ENCODE data around the gene SYT6.

SYT6 gene

DNA sequence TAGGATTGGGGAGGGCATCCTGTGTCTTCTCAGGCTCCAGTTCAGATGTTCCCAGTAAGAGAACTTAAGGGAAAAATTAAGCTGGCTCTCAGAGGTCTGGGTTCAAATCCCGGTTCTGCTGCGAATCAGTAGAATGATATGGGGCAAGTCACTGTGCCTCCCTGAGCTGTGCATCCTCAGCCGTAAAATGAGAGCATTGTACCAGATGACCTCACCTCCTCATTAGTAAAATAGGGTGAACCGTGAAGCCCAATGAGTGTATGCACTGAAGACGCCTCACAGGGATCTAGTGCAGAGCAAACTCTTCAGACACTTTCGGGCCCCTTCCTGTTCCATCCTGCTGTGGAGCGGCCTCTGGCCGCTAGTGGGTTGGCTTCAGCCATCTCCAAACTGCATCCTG is 36.0 kb downstream of the SYT6 start:
- no peak for DNase-seq (ENCODE audit: low read depth)

DNA sequence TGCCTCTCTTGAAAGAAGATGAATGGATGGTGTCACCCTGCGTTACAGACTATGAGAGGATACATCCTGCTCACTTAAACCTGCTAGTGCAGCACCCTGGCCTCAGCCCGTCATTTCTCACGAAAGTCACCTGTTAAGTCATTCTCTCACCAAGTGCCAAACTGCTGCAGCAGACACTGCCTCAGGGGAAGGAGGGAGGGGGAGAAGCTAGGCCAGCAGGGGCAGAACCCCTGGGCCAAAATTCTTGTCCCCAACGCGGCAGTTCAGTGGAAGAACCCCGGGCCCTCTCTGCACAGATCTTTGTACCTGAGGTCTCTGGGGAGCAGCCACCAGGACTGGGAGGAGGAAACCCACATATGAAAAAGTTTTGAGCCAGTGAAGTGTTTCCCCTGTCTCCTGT is 37.6 kb downstream of the SYT6 start:
- DNase-seq (ENCODE audit: low read depth), result no peak

DNA sequence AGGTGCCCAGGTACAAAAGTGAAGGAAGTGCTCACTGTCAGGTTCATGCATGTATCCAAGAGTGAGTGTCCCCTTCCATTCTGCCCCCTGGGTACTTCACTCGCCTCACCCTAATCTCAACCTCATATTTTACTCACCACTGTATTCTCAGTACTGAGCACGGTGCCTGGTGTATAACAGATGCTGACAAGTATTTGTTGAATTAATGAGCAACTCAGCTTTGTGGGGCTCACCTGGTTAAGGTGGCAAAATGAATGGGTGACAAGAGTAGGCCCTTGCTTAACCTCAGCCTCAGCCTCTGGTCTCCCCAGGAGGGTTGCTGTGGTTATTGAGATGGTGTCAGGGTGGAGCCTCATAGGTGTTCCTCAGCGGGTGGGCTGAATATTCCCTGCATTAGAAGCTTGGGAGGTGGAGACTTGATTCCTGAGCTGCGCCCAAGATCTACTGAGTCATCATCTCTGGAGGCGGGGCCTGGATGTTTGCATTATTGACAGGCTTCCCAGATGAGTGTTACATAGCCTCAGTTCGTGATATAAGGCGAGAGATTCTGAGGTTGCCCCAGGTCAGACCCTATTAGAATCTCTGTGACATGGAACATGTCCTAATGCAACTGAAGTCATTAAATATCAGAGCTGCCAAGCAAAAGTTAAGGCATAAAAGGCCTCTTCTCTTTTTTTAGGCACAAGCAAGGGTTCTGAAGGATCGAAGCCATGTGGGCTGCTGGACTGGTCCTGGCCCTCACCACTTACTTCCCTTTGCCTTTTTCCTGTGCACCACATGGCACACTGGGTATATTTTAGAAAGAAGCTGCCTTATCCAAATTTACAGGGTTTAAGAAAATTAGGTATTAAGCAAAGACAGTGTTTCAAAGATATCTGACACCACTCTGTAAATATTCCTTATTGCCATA is 39.2 kb downstream of the SYT6 start:
- no peak for DNase-seq (ENCODE audit: low read depth)

DNA sequence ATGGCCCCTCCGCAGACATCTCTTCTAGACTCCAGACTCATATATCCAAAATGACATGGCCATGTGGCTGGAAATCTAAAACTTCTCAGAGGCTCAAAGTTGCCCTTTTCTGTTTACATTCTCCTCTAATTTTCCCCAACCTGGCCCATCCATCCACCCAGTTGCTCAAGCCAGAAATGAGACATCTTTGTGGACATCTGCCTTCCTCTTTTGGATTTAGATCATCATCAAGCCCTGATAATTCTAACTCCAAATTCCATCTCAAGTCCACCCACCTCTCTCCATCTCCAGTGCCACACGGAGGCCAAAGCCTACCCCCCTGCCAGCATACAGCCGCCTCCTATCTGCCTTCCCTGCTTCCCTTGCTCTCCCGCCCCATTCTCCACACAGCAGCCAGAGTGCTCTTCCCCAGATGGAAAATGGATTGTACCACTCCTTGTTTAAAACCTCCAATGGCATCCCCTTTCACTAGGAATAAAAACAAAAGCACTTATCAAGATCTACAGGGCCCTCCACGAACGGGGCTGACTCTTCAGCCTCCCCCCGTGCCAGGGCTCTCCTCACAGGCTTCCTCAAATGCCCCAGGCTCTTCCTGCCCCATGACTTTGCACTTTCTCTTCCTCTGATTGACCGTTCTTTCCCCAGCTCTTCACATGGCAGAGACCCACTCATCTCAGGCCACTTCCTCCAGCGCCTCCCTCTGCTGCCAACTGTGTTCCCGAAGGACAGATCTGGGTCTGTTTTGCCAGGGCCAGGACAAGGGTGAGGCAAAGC is 40.1 kb downstream of the SYT6 start:
- no peak for DNase-seq (ENCODE audit: low read depth)

DNA sequence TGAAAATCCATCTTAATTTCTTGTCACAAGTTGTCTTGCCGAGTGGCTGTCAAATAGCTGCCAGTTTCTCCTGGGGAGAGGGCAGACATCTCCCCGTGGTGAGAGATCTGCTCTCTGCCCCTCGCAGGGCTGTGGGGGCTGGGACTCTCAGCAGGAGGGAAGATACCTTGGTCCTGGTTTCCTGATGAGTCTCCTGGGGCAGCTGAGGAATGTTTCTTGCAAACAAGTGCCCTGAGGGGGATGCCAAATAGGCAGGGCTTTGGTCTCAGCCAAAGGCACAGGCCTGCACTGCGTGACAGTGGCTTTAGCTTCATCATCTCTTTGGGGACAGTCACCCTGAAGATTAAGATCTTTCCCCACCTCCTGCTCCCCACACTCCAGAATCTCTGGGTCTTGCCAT is 40.9 kb downstream of the SYT6 start:
- no peak for DNase-seq (ENCODE audit: low read depth)

DNA sequence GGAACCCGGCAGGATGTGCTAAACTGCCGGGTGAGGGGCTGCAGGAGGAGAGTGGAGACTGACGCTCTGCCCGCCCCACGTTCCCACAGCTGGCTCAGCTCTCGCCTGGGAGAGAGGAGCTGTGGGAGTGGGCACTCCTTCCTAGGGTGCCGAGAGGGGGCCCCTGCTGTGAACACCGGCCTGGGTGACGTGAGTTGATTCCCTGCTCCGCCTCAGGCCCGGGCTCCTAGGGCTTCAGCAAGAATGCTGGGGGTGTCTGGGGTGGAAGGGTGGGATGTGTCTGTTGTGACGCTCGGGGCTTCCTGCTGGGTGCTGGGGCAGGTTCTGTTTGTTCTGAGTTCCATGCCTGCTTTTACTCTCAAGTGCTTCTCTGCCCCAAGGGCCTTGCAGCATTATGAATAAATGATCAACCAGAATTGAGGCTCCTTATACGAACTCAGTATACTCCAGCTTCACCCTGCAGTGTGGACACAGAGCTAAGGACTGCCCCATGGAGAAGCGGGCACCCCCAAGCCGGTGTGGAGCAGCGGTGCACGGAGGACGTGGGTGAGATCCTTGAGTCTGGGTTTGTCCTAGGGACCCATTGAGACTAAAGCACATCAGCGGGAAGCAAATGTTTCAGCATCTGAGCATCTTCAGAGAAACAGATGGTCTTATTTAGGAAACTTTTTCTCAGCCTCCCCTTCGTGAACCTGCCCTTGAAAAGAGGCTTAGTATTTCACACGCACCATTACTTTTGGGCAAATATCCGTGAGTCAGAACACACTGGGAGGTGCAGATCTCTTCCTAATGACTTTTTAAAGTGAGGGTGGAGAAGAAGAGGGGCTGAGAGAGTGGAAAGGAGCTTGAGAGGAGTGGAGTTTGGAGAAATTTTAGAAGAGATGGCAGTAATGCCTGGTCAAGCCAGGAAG is 41.7 kb downstream of the SYT6 start:
- DNase-seq (ENCODE audit: low read depth), result no peak

DNA sequence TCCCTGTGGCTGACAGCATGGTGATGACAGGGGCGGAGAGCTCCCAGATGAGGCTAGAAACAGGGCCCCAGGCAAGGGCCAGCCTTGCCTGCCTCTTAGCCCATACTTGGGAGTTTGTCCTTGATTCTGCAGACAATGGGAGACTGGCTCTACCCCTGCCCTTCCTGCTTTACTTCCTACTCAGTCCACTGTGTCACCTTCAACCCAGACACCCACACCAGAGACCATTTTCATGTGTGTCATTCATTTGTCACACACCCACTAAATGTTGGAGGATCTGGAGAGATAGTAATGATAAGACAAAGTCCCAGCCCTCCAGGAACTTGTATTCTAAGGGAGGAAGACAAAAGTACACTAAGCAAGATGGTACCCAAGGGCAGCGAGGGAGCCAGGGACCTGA is 43.7 kb downstream of the SYT6 start:
- DNase-seq (ENCODE audit: low read depth), result no peak

DNA sequence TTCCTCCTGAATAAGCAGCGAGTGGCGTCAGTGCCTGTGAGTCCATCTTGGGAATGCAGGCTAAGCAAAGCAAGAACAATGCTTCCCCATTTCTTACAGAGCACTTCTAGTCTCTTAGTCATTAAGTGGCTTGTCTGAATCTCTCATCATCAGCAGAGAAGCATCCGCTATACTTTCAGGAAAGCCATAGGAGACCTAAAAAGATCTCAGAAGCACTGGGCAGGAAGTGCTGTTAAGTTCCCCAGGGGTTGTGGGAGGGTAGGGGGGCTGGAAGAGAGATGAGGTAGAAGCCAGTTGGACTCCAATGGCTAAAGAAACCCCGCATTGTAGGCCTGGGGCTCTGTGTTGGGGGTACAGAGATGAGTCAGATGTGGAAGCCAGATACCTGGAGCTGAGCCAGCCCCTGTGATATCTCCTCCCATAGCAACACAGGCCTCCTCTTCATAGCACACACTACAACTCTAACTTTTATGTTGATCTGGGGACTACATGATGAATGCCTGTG is 44.9 kb downstream of the SYT6 start:
- DNase-seq (ENCODE audit: low read depth), result no peak

DNA sequence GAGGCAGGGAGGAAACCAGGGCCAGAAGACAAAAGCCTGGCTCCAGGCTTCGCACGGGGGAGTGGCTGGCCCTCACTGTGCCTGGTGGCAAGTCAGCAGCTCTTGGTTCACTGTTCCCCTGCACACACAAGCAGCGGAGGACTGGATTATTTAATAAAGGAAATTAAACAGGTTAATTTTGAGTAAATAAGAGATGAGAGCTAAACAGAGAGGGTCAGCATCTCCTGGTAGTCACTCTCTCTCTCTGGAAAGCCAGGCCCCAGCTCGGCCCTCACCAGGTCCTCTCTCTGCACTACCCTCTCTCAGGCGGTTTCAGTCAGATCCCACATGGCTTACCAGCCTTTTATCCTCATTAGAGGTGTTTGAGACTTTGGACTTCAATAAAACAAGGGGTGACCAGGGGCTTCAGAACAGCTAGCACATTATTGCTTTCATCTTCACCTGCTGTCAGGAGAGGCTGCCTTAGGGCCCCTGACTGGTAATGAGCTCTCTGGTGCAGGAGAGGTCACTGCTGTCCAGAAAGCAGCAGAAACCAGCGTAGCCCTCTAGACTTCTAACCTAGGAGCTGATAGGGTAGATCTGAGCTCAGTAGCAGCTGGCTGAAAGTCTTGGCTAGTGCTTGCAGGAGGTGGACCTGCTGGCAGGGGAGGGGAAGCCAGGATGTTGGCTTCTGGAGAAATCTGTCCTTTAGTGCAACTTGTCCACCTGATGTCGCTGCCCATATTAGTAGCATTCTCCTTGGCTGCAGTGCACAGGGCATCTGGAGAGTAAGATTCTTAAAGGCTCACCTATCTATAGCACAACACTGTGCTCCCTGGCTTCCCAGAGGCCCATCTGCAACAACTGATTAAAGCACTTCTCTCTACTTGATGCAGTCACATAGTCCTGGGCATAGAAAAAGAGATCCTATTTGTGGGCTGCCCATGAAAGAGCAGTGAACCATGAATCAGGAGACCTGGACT is 45.9 kb downstream of the SYT6 start:
- no peak for DNase-seq (ENCODE audit: low read depth)

DNA sequence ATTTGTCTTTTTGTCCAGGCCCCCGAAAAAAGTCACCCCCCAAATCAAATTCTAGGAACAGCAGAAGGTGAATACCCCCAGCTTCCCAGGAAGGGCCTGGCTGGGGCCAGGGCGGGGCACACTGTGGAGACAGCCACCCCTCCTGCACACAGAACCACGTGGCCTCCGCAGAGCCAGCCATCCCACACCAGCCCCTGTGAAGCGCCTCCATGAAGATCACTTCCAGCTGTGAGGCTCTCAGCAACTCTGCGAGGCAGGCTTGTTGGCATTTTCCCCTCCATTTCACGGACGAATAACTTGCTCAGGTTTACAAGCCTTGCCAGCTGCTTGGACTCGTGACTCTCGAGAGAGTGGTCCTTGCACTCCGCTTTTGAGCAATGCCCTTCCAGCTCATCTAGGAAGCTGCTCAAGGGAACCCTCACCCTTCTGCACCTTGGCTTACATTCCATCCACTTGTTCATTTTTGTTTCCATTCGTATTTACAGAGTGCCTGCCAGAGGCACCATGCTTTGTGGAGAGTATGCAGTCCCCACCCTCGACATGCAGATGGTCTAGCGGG is 48.2 kb downstream of the SYT6 start:
- DNase-seq (ENCODE audit: low read depth), result no peak

DNA sequence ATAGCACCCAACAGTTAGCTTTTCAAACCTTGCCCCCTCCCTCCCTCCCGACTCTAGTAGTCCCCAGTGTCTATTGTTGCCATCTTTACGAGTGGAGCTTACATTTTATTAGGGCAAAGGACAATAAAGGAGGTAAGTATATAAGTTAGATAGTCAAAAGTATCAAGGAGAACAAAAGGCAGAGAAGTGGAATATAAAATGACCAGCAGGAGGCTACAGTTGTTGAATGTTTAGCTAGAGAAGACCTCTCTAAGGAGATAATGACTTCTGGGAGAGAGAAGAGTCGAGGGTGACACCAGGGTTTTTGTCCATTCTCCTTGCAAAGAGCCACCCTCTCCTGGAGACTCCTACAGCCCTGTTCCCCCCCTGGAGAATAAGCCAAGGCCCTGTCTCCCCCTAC is 48.7 kb downstream of the SYT6 start:
- no peak for DNase-seq (ENCODE audit: low read depth)

DNA sequence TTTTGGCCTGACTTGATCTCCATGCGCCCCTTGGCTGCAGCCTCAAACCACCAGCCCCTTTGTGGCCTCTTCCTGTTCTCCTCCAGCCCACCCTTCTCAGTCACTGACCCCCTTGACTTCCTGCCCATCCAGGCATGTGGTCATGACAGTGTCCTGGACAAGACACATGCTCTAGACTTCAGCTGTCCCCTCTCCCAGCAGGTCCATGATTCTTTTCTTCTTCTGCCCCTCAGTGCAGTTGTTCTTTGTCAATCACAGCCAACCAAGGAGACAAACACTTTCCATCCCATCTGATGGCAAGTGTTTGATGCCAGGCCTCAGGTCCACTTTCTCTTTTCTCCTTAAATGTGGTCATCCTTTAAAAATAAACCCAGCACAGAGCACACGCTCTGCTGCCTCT is 49.7 kb downstream of the SYT6 start:
- DNase-seq (ENCODE audit: low read depth), result no peak

DNA sequence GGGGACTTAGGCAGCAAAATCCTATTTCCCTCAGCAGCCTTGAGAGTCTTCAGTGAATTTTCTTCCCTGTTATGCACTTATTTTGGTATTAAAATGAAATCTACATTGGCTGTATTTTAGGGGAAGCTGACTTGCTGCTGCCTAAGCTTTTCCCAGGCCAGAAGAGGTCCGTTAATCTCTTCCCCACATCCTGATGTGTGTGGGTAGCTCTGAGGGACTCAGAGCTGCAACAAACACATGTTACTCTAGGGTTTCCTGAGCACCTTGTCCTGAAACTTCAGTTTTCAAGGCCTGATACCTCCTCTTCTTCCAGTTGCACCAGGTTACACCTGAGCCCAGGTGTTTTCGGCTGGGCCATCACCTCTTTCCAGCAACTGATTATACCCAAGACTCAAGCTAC is 51.5 kb downstream of the SYT6 start:
- DNase-seq (ENCODE audit: low read depth), result no peak

DNA sequence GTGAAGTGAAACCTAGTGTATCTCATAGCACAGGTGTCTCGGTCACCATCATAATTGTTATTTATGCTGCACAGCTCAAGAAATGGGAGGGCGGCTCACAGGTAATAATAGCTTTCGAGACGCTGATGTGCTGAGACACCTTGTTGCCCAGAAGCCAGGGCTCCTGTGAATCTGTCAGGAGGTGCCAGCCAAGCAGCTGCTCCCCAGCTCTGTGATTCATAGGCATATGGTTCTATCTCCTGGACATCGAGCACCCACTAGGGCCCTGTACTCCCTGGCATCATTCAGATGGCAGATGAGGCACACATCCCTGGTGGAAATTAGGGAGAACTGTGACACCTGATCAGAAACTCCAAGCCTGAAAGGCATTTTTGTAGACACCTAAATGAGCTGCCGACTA is 53.5 kb downstream of the SYT6 start:
- no peak for DNase-seq (ENCODE audit: low read depth)

DNA sequence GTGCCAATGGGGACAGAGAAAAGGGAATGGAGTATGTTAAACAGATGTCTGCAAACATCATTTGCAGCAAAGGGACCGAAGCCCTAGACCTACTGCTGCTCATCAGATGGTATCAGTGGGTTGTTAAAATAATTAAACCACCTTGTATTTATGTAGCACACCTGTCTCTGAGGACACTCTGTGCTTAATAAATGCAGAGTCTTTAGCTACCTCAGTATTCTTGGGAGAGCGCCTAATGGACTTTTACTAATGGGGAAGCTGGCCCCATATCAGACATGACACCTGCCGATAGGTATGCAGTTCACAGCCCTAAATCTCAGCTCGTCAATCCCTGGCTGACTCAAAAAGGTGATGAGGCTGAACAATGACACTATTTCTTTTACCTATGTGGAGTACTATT is 54.4 kb downstream of the SYT6 start:
- DNase-seq (ENCODE audit: low read depth), result no peak

DNA sequence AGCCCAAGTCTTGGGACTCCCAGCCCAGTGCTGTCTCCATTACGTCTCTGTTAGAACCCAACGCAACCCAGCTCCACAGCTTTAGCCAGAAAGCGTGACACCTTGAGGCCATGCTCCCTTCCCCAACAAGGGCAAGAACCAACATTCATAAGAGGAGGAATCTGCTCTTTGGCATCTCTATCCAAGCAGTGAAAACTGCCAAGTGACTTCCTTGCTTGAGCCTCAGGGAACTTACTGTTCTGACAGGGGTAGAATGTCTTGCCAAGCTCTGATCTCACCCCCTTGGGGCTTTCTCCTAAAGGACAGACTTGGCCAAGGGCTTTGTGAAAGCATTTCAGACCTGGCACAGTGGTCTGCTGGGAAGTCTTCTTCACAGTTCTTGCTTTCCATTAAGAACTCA is 56.6 kb downstream of the SYT6 start:
- DNase-seq (ENCODE audit: low read depth), result no peak

DNA sequence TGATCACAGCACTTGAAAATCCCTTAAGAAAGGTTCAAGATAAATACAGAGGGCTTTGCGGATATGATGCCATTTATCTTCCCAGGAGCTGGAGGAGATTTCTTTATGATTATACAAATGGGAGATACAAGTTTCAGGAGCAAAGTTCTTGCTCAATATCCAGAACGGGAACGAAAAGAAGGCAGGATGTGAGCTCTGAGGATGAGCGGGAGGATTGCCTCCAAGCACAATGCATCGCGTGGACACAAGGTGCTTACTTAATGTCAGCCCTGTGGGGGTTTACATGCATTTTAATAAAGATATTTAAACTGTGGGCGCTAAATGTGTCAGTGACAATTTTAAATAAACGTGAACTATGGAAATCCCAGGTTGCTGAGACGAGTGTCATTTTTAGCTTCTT is 59.0 kb downstream of the SYT6 start:
- DNase-seq (ENCODE audit: low read depth), result no peak

DNA sequence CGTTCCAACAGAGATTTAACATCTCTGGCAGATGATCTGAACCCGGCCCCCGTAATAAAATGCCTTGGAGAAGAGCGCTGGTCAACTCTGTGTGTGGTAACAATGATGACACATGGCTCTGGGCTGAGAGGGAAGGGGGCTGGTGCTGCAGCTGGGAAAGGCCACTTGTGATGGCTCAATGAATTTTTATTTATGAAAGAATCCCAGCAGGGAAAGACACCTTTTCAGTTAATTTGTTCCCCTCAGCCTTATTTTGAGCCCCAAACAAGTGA is 59.4 kb downstream of the SYT6 start:
- no peak for DNase-seq (ENCODE audit: low read depth)

DNA sequence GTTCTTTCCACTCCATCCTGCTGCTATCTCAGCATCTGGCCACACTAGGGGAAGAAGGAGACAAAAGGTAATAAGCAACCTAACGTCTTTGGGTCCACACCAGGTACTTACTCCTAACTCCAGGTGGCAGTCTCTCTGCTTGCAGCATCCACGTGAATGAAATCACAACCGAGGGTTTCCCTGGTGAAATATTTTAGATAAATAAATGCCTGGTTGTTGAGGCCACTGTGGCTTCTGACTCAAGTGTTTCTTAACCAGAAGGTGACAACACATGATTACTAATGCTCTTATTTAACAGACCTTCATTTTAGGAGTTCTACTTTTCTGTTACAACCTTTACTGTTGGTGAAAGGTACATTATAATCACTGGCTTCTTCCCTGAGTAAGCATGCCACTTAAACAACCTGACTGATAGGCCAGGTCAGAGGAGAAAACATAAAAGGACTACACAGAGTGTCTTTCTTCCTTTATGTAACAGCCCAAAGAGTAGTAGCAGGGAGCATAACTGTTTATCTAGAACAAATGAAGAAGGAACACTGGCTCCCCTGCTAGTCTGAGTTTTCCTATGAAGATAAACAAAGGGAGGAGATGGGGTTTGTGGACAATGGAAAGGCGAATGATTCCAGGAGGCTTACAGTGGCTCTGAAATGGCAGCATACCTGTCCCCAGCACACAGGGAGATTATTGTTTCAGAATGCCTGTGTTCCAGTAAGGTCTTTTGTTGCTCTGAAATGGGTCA is 59.9 kb downstream of the SYT6 start:
- no peak for DNase-seq (ENCODE audit: low read depth)

All from T-helper 22 cell (primary cell).